ENCODE results near the gene LRRC56.

- TF ChIP-seq CTCF (IDR thresholded peaks at IDR 0.05; ENCODE audit: poor library complexity) (no peak), EZH2phosphoT487 (IDR thresholded peaks at IDR 0.05; ENCODE audit: low read depth, severe bottlenecking, unreplicated experiment) (no peak)
Observed at GRCh38 chr11:531919-532526, 5.3 kb upstream of the LRRC56 start.

All from hepatocyte (in vitro differentiated cells).